ENCODE data around the gene NAT8L.

Gene NAT8L

GRCh38 chr4:2046031-2046961 lies 12.8 kb upstream of the NAT8L start:
- DNase-seq = no peak

- DNase-seq = no peak
These were observed 12.0 kb upstream of the NAT8L start for GRCh38 chr4:2047031-2047660.

- DNase-seq = no peak
These were observed 11.1 kb upstream of the NAT8L start for GRCh38 chr4:2047781-2048581.

- peak; percentile 3 for DNase-seq
These were observed 10.3 kb upstream of the NAT8L start for GRCh38 chr4:2048831-2049230.

GRCh38 chr4:2049381-2049780 lies 9.7 kb upstream of the NAT8L start:
- DNase-seq = no peak

- DNase-seq = no peak
These were observed 9.3 kb upstream of the NAT8L start for GRCh38 chr4:2049811-2050210.

GRCh38 chr4:2051086-2051485 lies 8.0 kb upstream of the NAT8L start:
- DNase-seq = no peak

GRCh38 chr4:2054217-2054616 lies 4.9 kb upstream of the NAT8L start:
- no peak for DNase-seq

GRCh38 chr4:2057382-2058065 lies 1.6 kb upstream of the NAT8L start:
- no peak for DNase-seq

- DNase-seq = no peak
These were observed 672 bp upstream of the NAT8L start for GRCh38 chr4:2058264-2059045.

- no peak for DNase-seq
These were observed 837 bp downstream of the NAT8L start for GRCh38 chr4:2059726-2060602.

- DNase-seq = no peak
These were observed 1.6 kb downstream of the NAT8L start for GRCh38 chr4:2060611-2061185.

GRCh38 chr4:2061186-2062131 lies 2.3 kb downstream of the NAT8L start:
- no peak for DNase-seq

GRCh38 chr4:2062168-2062807 lies 3.2 kb downstream of the NAT8L start:
- no peak for DNase-seq

GRCh38 chr4:2062808-2063524 lies 3.8 kb downstream of the NAT8L start:
- DNase-seq = no peak

GRCh38 chr4:2063557-2064275 lies 4.6 kb downstream of the NAT8L start:
- no peak for DNase-seq

GRCh38 chr4:2064276-2064991 lies 5.3 kb downstream of the NAT8L start:
- DNase-seq = no peak

Data from kidney glomerular epithelial cell (primary cell).